Endothelial cell of umbilical vein (primary cell): ENCODE data around the gene LRRC56. TPM values are rescaled to one million over a fixed set of nuclear protein-coding genes. Genes with fewer than 3 reads are reported as not detected.

ENCODE experiments used
- BruUV-seq: library from RNA; stranded (reverse); fragments of 400-500 nt; replicated peaks from 2 replicates; lab custom pipeline; 2021; lab: Mats Ljungman, UMichigan
- CTCF ChIA-PET: fragments of 300-600, 350-600 bp; sonication (Branson Sonifier 250); formaldehyde crosslinking; loops from one replicate; lab custom pipeline; 2021; ENCODE audit warnings: antibody characterized with exemption, inconsistent platforms; lab: Charles Lee
- POLR2A ChIA-PET: fragments of 300-600, 350-600 bp; sonication (Branson Sonifier 250); formaldehyde crosslinking; loops from one replicate; lab custom pipeline; 2021; ENCODE audit warnings: antibody characterized with exemption, inconsistent platforms; lab: Charles Lee
- DNase-seq: peaks from one replicate; pipeline ENCODE4 v3.0.0-alpha.2; 2011; ENCODE audit warnings: low read depth, low spot score
- FAIRE-seq: peaks from 2 replicates; lab custom pipeline; 2011; peaks lifted over from hg19 to GRCh38; lab: Jason Lieb, UNC
- H2AFZ ChIP-seq: 2 replicates; pipeline ENCODE4 v1.6.0; 2012; ENCODE audit warnings: low read depth, low read length, control low read depth, inconsistent platforms
- H3K27ac ChIP-seq: 2 replicates; pipeline ENCODE4 v1.5.1; 2011; ENCODE audit warnings: low read depth, mild to moderate bottlenecking, control low read depth, low read length, moderate library complexity; ENCODE audit not compliant: insufficient read depth
- H3K27me3 ChIP-seq, 2 experiments: 2 replicates each; pipeline versions ENCODE4 v1.6.0 to v1.6.1; 2011; ENCODE audit warnings: low read length in 2 of 2, mixed read lengths in 1 of 2; ENCODE audit not compliant: control insufficient read depth in 2 of 2, insufficient read depth in 2 of 2
- H3K36me3 ChIP-seq, 2 experiments: 2 replicates in 1 of 2; 3 replicates in 1 of 2; pipeline ENCODE4 v1.5.1; 2011; ENCODE audit warnings: low read length in 2 of 2, mild to moderate bottlenecking in 1 of 2, moderate library complexity in 1 of 2; ENCODE audit not compliant: control insufficient read depth in 2 of 2, insufficient read depth in 2 of 2; ENCODE audit errors: extremely low read depth in 1 of 2
- H3K4me1 ChIP-seq: 3 replicates; pipeline ENCODE4 v1.5.1; 2011; ENCODE audit warnings: mild to moderate bottlenecking, low read length; ENCODE audit not compliant: control insufficient read depth, insufficient read depth; ENCODE audit errors: extremely low read depth
- H3K4me2 ChIP-seq: 2 replicates; pipeline ENCODE4 v1.6.1; 2011; ENCODE audit warnings: low read length, control low read depth, mixed read lengths; ENCODE audit not compliant: insufficient read depth
- H3K4me3 ChIP-seq, 3 experiments: fragments of 200-600 bp in 1 of 3; sonication (generic), shearing (Covaris generic) in 1 of 3; replicated peaks in 1 of 3; 2 replicates each; pipeline ENCODE4 v1.5.1; 2011 to 2016; ENCODE audit warnings: control low read depth in 3 of 3, low read length in 3 of 3, mild to moderate bottlenecking in 2 of 3, inconsistent platforms in 1 of 3, low read depth in 1 of 3, moderate library complexity in 1 of 3; ENCODE audit not compliant: insufficient read depth in 1 of 3
- H3K79me2 ChIP-seq: 2 replicates; pipeline ENCODE4 v1.6.0; 2012; ENCODE audit warnings: low read length, inconsistent platforms; ENCODE audit not compliant: control insufficient read depth, insufficient read depth
- H3K9ac ChIP-seq: replicated peaks from 2 replicates; pipeline ENCODE3; 2011; ENCODE audit warnings: low read length, control low read depth; ENCODE audit not compliant: insufficient read depth; ENCODE audit errors: extremely low read depth
- H3K9me1 ChIP-seq: replicated peaks from 3 replicates; pipeline ENCODE4 v1.6.0; 2011; ENCODE audit warnings: mild to moderate bottlenecking, low read length; ENCODE audit not compliant: control insufficient read depth, insufficient read depth; ENCODE audit errors: extremely low read depth
- H3K9me3 ChIP-seq: replicated peaks from 2 replicates; pipeline ENCODE4 v1.5.1; 2012; ENCODE audit warnings: low read length, inconsistent platforms; ENCODE audit not compliant: control insufficient read depth, insufficient read depth
- H4K20me1 ChIP-seq: replicated peaks from 2 replicates; pipeline ENCODE3; 2011; ENCODE audit warnings: mild to moderate bottlenecking, low read length; ENCODE audit not compliant: control insufficient read depth, insufficient read depth; ENCODE audit errors: extremely low read depth
- CTCF ChIP-seq, 2 donors: IDR thresholded peaks; 1 replicate in 1 of 2; 2 replicates in 1 of 2; pipeline ENCODE4 v1.5.1; 2011; ENCODE audit warnings: low read length in 2 of 2, mild to moderate bottlenecking in 2 of 2, moderate library complexity in 2 of 2, control low read depth in 1 of 2, inconsistent platforms in 1 of 2, low read depth in 1 of 2; ENCODE audit not compliant: insufficient read depth in 1 of 2; ENCODE audit errors: extremely low read depth in 1 of 2
- EZH2 ChIP-seq: IDR thresholded peaks from 2 replicates; pipeline ENCODE4 v1.6.1; 2012; ENCODE audit warnings: borderline replicate concordance, low read depth, mild to moderate bottlenecking, moderate library complexity, low read length, inconsistent platforms; ENCODE audit not compliant: severe bottlenecking
- FOS ChIP-seq: IDR thresholded peaks from 2 replicates; pipeline ENCODE4 v1.6.1; 2011; ENCODE audit warnings: mild to moderate bottlenecking, low read length, moderate library complexity, borderline replicate concordance; ENCODE audit not compliant: insufficient read depth
- GATA2 ChIP-seq: IDR thresholded peaks from 2 replicates; pipeline ENCODE4 v1.7.0; 2011; ENCODE audit warnings: low read depth, mild to moderate bottlenecking, moderate library complexity, mixed read lengths, low read length; ENCODE audit not compliant: insufficient read length, insufficient read depth
- JUN ChIP-seq: IDR thresholded peaks from 2 replicates; pipeline ENCODE4 v1.6.1; 2011; ENCODE audit warnings: borderline replicate concordance, low read depth; ENCODE audit not compliant: insufficient read length, insufficient read depth
- MAX ChIP-seq: IDR thresholded peaks from 2 replicates; pipeline ENCODE4 v1.6.1; 2011; ENCODE audit not compliant: insufficient read depth, insufficient read length
- MYC ChIP-seq: IDR thresholded peaks from one replicate; pipeline ENCODE4 v1.6.1; 2011; ENCODE audit warnings: mild to moderate bottlenecking, low read depth, low read length
- POLR2A ChIP-seq: IDR thresholded peaks from 2 replicates; pipeline ENCODE4 v1.6.1; 2012; ENCODE audit warnings: low read depth, mild to moderate bottlenecking, control low read depth, low read length
- POLR2AphosphoS5 ChIP-seq: IDR thresholded peaks from 2 replicates; pipeline ENCODE4 v1.6.1; 2012; ENCODE audit warnings: low read depth, mild to moderate bottlenecking, control low read depth, low read length, moderate library complexity; ENCODE audit not compliant: insufficient read depth
- dilution Hi-C: fragments of 300-500 bp; cut with MboI; formaldehyde crosslinking; loops from one replicate; pipeline ENCODE4 v1.15.0; 2019; ENCODE audit warnings: low sequenced_read_pairs; ENCODE audit not compliant: extremely low pct_ligation_motif_present
- intact Hi-C: fragments of 100-400 bp; cut with micrococcal nuclease; formaldehyde crosslinking; loops from one replicate; pipeline ENCODE4 v1.10.0; 2022
- polyA plus RNA-seq, 4 experiments: library from polyadenylated mRNA; depleted of rRNA in 3 of 4; stranded (reverse) in 3 of 4; unstranded in 1 of 4; fragments of >200 nt; gene quantifications; 2 replicates each; pipeline versions ENCODE4 v1.2.1 to v1.2.3, GENCODE V29; 2011 to 2012; ENCODE audit warnings: missing spikeins in 1 of 4
- total RNA-seq: library from RNA; stranded (reverse); gene quantifications from 2 replicates; pipeline ENCODE4 v1.2.3, GENCODE V29; 2021

Gene LRRC56
- total and polyA plus RNA-seq, 2 donors (not counting 3 experiments of a cell fraction or from before 2014, with no cell fraction given) = 0.47 to 0.55 TPM

DNA sequence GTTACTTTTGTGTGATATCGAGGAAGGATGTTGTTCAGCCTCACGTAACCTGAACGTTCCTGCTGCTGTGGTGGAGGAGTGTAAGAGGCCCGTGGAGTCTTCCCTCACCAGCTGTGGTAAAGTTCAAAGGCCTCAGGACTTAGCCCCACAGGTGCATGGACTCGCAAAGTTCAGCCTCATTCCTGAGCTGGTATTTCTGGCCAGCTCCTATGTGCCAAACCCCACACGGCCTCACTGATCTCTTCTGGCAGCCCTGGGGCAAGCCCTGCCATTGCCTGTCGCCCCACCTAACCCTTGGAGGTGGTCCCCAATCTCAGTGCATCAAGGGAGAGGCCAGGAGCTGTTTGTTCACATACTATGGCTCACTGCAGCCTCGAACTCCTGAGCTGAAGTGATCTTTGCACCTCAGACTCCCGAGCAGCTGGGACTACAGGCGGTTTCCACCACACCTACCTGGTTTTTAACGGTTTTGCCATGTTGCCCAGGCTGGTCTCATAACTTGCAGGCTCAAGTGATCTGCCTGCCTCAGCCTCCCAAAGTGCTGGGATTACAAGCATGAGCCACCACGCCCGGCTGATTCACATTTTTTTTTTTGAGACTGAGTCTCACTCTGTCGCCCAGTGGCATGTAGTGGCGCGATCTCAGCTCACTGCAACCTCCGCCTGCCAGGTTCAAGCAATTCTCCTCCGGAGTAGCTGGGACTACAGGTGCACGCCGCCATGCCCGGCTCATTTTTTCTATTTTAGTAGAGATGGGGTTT lies 41.1 kb downstream of the LRRC56 start:
- FAIRE-seq (no peak), DNase-seq (no peak)
- peaks cover 14% of the 10 kb centered on the region for H3K4me1 ChIP-seq
- H4K20me1 ChIP-seq = no peaks in the 10 kb centered on the region
- intact Hi-C loops (loop anchor here (5.0 kb wide), 1 partner anchor 34 kb away; no protein-coding TSS in a partner anchor), dilution Hi-C loops (no loop called here)
- no peak overlapping the region for H3K9ac ChIP-seq
- no peak overlapping the region for H3K4me3 ChIP-seq
- no peaks in the 10 kb centered on the region for H3K9me3 ChIP-seq
- ChIA-PET CTCF (no interaction called here), POLR2A (no interaction called here)
- peaks cover 8 to 10% of the 10 kb centered on the region in 2 experiments for H3K27me3 ChIP-seq
- TF ChIP-seq JUN (no peak), GATA2 (no peak), EZH2 (no peak), POLR2AphosphoS5 (no peak), POLR2A (no peak), FOS (no peak), CTCF (IDR thresholded peaks at IDR 0.05; ENCODE audit: extremely low read depth in 1 of 2, insufficient read depth in 1 of 2, low read depth in 1 of 2, low read length in 2 of 2) (no peak), MAX (no peak), MYC (no peak)
- no peak overlapping the region for H2AFZ ChIP-seq
- no peaks in the 10 kb centered on the region for H3K9me1 ChIP-seq
- peaks cover 0 to 6% of the 10 kb centered on the region in 2 experiments for H3K36me3 ChIP-seq
- H3K27ac ChIP-seq = no peak overlapping the region
- H3K4me2 ChIP-seq = peak overlapping the region; percentile 94
- no TSS peak for BruUV-seq
- peaks cover 54% of the 10 kb centered on the region for H3K79me2 ChIP-seq
